ENCODE results near the gene FMNL2.

Gene FMNL2

GRCh38 chr2:152425765-152426727 lies 91.1 kb downstream of the FMNL2 start:
- no peak for DNase-seq (ENCODE audit: low spot score)

GRCh38 chr2:152426801-152427200 lies 91.8 kb downstream of the FMNL2 start:
- no peak for DNase-seq (ENCODE audit: low spot score)

DNA sequence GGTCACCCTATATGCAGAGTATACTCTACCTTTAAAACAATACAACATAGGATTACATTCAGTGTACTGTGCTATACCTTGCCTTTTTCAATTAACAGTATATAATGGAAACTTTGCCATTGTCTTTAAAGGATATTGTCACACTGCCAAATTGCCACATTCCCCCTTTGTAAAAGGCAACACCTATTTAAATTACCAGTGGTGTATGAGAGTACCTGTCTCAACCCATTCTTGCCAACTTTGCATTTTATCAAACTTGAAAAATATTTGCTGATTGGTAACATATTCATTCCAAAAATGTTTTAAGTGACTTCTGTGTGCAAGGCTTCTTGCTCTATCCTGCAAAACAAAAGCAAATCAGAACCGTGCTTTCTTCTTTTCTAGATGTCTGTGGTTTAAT lies 92.9 kb downstream of the FMNL2 start:
- no peak for DNase-seq (ENCODE audit: low spot score)

DNA sequence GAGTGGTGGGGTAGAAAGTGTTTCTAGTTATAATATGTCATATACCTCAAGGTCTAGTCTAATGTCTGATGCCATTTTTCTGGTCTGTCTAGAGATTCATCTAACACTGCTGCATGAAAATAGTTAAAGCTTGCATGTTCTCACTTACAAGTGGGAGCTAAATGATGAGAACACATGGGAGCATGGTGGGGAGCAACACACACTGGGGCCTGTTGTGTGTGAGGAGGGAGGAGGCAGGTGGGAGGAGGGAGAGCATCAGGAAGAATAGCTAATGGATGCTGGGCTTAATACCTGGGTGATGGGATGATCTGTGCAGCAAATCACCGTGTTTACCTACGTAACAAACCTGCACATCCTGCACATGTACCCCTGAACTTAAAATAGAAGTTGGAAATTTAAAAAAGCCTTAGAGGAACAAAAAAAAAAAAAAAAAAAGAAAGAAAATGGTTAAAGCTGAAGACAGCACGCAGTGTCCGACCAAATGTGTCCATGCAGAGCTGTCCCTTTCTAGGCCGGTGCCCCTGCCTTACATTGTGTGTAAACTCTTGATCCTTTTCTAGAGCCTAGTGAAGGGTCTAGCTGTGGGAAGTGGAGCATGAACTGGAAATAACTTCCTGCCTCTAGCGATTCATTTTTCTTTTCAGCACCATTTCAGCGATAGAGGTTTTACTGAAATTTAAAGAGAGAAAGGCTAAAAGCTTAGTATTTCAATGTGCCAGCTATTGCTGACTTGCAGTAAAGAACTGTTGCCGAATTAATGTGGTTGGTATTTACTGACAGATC lies 94.0 kb downstream of the FMNL2 start:
- no peak for DNase-seq (ENCODE audit: low spot score)

DNA sequence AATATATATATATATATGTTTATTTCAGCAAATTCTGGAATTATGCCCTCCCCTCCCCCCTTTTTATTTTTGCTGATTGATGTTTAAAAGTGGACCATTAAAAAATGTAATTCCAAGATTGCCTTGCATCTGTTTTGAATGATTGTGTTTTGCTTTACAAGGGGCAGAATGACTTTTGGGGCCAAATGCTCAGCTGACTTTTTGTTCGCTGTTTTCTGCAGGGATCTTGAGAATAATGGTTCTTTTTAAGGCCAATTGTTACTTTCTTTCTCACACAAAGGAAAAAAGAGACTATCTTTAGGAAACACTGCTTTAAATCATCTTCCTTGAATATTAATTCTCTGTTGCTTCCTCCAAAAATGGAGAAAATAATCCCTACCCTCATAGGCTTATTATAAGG lies 95.9 kb downstream of the FMNL2 start:
- no peak for DNase-seq (ENCODE audit: low spot score)

- DNase-seq (ENCODE audit: low spot score): no peak
These were observed 96.6 kb downstream of the FMNL2 start for GRCh38 chr2:152431370-152432098.

DNA sequence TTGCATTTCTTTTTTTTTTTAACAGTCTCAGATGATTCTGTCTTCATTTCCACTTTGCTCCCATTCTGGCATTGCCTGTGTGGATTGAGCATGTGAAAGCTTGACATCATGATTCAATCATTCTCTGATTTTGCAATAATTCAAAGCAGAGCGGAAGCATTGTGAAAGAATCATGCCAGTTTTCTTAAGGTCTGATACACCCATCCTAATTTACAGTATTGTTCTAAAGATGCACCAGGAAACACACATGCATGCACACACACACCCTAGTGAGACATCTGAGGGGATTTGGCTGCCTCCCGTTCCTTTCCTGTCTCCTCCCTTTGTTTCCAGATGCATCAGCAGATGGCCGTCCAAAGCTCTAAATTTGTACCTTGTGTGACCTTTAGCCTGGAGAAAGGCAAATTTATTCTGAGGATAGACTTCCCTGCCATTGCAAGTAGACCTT lies 97.3 kb downstream of the FMNL2 start:
- no peak for DNase-seq (ENCODE audit: low spot score)

GRCh38 chr2:152432765-152433164 lies 97.8 kb downstream of the FMNL2 start:
- no peak for DNase-seq (ENCODE audit: low spot score)

DNA sequence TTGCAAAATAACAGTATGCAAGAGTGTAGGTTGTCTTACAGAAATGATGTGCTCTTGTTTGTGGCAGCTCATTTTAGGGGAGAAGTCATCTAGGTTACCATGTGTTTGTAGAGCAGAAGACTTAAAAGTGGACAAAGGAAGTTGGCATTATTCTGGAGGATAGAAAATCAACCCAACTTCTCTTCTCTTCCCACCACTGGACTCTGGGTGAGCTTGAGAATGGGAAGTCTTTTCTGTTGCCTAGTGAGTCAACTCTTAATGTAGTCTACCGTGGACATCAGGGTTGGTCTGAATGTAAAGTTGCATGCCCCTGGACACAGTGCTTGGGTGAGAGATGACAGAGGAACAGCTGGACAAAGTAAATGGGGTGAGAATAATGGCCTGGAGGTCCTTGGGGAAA lies 98.3 kb downstream of the FMNL2 start:
- no peak for DNase-seq (ENCODE audit: low spot score)

DNA sequence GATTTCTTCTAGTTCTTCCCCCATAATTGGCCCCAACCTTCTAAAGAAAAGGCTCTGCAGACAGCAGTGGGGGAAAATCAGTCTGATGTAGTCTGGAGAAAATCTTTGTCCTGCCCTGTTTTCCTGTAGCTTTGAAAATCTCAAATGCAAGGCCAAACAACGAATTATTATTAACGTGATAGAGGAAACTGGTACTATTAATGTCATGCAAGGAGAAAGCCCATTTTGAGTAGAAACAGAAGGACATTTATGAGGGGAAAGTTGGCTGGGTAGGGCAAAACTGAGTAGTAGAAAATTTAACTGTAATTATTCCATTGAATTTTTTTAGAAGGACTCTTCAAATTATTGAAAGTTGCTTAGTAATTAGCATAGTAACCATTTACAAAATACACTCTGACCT lies 98.8 kb downstream of the FMNL2 start:
- no peak for DNase-seq (ENCODE audit: low spot score)

DNA sequence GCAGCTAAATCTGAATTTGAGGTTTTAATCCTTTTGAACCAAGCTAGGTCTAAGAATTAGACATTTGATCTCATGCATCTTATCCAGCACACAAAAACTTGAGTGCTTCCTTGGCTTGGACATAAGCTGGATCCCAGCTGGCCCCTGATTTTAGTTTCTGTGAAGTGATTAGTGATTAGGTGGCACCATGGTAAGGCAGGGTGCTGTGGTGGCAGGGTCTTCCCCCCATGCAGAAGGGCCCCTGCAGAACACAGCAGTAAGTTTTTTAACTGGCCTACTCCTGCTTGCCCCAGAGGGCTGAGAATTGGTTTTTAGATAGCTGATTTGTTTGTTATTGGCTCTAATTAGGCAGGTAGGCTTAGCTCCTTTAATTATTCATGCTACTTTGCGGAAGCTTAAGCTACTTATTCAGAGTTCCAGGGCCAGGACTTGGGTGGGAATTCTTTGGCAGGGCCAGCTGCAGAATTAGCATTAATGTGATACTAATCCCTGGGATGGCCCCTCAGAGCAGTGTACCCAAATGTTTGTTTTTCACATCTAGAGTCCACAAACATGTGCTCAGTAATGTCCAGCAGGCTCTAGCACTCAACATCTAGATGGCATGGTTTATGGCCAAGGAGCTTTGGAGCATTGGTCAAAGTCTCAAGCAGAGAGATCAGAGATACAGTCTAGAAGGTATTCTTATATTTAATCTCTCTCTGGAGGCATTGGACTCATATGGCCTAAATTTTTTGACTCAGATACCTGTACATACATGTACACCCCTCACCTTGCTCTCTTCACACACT lies 99.6 kb downstream of the FMNL2 start:
- DNase-seq (ENCODE audit: low spot score): no peak

DNA sequence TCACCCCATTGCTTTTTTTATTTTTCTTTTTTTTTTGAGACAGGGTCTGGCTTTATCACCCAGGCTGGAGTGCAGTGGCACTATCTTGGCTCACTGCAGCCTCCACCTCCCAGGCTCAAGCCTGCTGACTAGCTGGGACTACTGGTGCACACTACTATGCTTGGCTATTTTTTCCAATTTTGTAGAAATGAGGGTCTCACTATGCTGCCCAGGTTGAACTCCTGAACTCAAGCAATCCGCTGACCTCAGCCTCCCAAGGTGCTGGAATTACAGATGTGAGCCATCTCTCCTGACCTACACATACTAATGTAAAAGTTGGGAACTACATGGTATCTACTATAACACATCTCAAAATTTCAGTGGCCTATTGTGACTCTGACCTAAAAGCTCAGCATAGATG lies 101.2 kb downstream of the FMNL2 start:
- DNase-seq (ENCODE audit: low spot score): no peak

- no peak for DNase-seq (ENCODE audit: low spot score)
These were observed 102.5 kb downstream of the FMNL2 start for GRCh38 chr2:152437276-152438108.

DNA sequence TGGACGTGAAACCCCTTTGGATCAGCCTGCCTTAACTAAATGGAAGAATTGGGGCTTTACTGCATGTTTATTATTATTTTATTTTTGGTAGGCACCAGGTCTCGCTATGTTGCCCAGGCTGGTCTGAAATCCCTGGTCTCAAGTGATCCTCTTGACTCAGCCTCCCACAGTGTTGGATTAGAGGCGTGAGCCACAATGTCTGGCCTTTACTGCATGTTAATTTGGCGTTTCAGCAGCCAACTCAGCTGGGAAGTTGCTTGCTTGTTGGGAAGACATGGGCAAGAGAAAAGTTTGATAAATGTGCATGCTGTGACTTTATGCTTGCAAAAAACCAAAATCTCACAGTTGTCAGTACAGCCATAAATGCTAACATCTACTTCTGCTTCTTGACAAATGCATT lies 105.1 kb downstream of the FMNL2 start:
- DNase-seq (ENCODE audit: low spot score): no peak

- no peak for DNase-seq (ENCODE audit: low spot score)
These were observed 105.5 kb downstream of the FMNL2 start for GRCh38 chr2:152440460-152440859.

DNA sequence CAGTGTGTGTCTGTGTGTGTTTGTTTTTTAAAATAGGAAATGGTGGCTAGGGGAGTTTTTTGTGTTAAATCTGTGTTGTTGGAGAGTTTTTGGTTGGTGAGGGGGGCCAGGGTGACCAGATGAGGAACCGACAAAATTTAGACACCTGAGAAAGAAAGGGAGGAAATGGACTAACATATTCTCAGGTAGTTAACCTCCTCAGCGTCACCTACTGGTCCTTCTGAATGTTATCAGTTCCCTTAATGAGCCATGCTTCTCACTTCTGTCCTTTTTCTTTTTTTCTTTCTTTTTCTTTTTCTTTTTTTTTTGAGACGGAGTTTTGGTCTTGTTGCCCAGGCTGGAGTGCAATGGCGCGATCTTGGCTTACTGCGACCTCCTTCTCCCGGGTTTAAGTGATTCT lies 107.0 kb downstream of the FMNL2 start:
- DNase-seq (ENCODE audit: low spot score): no peak

DNA sequence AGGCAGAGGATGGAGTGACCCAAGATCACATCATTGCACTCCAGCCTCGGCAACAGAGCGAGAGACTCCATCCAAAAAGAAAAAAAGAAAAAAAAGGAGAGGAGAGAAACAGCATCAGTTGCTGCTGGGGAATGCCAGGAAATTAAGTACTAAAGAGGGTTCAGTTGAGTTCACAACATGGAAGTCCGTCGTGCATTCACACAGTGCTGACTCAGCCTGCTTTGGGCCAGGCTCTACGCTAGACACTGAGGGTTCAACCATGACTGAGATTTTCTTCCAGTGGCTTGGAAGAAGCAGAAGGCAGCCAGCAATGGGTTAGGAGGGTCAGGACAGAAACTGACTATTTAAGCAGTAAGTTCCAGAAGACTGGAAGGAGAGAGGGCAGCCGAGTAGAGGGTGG lies 108.8 kb downstream of the FMNL2 start:
- DNase-seq (ENCODE audit: low spot score): no peak

DNA sequence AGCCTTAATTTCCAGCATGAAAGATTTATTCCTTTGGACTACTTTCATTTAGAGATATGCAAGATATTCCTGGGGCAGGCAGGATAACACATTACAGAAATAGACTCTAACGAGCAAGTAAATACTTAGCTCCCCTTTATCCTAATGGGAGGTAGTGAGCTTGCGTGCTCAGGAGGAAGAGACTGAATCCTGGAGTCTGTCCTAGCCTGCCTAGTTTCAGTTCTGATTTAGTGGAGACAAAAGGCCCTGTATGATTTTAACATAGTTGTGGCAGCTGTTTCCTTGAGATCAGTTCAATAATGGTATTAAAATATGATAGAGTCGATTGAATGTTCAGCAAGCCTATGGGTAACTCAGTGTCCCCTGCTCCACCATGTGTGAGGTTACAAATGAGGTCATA lies 109.5 kb downstream of the FMNL2 start:
- DNase-seq (ENCODE audit: low spot score): no peak

DNA sequence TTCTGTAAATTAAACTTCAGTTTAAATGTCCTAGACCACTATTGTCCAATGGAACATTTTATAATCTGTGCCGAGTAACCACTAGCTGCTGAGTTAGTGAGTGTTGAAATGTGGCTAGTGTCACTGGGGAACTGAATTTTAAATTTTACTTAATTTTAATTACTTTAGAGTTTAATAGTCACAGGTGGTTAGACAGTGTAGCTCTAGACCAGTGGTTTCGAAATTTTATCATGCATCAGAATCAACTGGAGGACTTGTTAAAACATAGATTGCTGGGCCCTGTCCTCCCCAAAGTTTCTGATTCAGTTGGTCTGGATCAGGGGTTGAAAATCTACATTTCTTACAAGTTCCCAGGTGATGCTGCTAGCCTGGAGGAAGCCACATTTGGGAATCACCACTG lies 110.4 kb downstream of the FMNL2 start:
- DNase-seq (ENCODE audit: low spot score): no peak

DNA sequence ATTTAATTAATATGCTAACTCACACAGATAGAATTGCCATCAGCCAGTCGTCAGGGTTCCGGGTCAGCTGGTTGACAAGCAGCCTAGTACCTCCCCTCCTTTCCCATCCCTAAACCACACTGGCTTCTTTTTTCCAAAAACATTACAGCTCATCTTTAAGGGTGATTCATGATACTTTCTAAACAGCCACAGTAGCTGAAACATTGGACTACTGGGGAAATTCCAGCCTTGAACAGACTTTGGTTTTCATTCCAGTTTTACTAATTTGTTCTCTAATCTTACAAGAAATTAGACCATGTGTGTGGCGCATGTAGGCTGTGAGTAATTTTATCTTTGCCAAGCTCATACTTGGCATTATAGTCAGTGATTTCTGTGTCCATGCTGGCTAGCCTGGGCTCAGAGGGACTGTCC lies 110.8 kb downstream of the FMNL2 start:
- DNase-seq (ENCODE audit: low spot score): no peak

Data from SK-N-DZ (cell line).